CD4-positive, alpha-beta T cell treated with Interleukin-21 for 1 hour (primary cell): Measurements from ENCODE around the gene RNF220.
A peak's percentile ranks its signal among the peaks of the same experiment; 100 is the strongest.
"Not testable (repeated sequence)": the region's sequence is repeated elsewhere in the genome, so short reads cannot be mapped to it uniquely, and the experiment has no call there.

Experiments used
- DNase-seq: peaks from one replicate; pipeline ENCODE4 v3.0.0-alpha.2; 2020

RNF220 gene

DNA sequence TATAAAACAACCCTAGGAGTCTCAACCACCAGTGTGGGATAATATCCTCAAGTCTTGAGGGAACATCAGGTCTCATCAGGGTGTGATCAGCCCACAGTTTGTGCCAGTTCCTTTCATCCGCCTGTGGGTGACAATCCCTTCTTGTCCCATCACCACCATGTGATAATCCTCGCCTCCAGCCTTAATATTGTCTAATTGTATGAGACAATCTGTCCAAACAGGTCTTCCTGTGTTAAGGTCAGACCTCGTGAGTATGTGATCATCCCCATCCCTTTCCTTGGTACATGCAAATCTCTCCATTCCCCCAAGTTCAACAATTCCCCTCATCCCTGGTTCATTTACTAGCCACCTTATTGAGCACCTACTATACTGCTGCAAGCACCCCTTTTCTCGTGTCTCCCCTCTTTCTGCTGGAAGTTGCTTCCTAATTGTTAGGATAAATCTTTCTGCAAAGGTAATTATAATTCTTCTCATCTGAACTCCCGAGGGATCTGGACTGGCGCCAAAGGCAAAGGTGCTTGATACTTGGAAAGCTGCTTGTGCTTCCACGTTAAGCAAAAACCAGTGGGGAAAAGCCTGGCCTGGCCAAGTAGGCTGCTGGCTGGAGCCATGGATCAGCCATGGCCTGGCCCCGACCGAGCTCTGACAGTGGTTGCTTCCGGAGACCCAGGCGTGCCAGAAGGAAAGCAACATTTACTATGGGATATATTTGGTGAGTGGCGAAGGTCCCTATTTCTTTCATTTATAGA is 92.5 kb downstream of the RNF220 start:
- no peak for DNase-seq

DNA sequence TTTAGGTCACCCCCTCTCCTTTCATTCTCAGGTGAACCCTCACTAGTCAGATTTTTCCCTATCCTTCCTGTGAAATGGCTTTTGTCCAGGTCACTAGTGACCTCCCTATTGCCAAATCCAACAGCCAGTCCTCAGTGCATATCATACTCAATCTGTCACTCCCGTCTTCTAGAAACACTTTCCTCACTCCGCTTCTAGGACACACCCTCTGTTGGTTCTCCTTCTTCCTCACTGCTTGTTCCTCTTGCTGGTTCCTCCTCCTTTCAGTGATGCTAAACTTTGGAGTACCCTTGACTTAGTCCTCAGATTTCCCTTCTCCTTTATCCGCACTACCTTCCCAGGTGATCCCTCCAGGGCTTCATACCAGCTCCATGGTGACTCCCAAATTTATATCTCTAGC is 94.3 kb downstream of the RNF220 start:
- DNase-seq, result no peak

DNA sequence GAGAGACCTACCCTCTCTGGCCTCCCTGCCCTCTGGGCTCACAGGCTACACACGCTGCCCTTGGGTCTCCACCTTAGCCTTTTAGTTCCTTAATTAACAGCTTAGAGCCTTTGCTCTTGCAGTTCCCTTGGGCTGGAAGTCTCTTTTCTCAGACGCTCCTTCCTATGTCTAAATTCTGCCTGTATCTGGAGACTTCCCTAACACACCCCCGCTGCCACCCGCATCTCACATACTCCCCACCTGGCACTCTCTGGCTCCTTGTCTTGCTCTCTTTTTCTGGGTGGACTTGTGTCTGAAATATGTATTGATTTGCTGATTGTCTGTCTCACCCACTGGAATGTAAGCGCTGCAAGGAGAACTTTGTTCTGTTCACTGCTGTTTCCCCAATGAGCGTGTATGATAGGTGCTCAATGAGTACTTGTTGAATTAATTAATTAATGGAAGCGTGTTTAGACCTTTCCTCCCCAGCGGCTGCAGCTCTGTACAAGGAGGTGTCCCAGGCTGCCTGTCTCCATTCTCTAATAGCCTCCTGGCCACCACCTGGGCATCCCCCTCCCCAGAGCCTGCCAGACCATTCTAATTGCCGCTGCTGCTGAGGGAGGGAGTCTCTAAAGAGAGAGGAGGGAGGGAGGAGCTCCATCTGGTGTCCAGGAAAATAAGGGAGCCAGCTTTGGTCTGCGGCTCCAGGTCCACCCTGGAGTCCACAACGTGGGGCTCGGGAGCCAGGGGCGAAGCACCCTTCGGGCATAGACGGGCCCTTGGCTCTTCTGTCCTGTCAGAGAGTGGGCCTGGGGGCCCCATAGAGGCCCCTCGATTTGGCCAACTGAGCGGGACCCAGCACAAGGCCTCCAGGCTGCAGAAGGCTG is 95.4 kb downstream of the RNF220 start:
- DNase-seq, result no peak

DNA sequence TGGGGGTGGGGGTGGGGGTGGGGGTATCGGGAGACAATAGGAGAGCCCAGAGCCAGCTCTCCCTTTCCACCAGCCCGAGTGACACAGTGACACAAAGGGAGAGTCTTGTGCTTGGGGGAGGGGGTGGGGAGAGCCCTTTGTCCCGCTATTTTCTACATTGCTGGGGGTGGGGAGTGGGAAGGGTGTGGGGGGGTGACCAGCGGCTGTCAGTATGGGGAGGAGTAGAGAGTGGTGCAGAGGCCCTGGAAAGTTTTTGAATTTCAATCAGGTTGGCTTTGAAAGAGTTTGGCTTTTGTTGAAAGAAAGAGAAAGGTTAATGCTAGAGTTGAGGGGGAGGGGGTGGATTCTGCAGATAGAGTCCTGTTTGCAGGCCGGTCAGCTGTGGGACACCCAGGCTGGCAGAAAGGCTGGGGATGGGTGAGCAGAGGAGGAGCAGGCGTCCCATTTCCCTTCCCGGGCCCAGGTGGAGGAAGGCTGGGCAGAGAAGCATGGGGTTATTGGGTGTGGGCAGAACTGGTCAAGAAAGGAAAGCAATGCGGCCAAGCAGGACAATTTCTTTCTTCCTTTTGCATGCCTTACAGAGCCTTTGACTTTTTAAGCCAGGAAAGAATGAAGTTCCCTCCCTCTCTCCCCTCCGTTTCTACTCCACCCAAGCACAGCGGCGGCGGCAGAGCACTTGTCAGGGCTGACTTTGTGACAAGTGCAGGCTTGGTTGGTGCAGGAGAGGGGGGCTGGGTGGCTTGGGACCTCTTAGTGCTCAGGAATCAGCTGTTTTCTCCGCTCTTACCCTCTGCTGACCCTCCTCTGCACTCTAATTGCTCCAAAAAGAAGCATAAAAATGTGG is 96.2 kb downstream of the RNF220 start:
- DNase-seq, result no peak

DNA sequence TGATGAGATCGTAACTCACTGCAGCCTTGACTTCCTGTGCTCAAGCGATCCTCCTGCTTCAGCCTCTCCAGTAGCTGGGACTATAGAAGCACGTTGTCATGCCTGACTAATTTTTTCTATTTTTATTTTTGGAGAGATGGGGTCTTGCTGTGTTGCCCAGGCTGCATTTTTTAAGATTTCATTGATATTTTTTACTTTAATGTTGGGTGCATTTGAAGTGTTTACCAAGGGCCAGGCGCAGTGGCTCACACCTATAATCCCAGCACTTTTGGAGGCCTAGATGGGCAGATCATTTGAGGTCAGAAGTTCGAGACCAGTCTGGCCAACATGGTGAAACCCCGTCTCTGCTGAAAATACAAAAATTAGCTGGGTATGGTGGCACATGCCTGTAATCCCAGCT is 97.8 kb downstream of the RNF220 start:
- not testable (repeated sequence) for DNase-seq

DNA sequence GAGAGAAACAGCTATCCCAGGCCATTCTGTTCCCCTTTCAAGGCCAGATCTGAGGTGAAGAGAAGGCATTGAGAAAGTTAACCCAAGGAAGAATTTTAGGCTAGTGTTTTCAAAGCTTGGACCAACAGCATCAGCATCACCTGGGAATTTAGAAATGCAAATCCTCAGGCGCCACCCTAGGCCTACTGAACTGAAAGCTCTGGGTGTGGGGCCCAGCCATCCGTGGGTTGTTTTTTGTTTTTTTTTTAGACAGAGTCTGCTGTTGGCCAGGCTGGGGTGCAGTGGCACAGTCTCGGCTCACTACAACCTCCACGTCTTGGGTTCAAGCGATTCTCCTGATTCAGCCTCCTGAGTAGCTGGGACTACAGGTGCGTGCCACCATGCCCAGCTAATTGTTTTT is 98.6 kb downstream of the RNF220 start:
- no peak for DNase-seq

DNA sequence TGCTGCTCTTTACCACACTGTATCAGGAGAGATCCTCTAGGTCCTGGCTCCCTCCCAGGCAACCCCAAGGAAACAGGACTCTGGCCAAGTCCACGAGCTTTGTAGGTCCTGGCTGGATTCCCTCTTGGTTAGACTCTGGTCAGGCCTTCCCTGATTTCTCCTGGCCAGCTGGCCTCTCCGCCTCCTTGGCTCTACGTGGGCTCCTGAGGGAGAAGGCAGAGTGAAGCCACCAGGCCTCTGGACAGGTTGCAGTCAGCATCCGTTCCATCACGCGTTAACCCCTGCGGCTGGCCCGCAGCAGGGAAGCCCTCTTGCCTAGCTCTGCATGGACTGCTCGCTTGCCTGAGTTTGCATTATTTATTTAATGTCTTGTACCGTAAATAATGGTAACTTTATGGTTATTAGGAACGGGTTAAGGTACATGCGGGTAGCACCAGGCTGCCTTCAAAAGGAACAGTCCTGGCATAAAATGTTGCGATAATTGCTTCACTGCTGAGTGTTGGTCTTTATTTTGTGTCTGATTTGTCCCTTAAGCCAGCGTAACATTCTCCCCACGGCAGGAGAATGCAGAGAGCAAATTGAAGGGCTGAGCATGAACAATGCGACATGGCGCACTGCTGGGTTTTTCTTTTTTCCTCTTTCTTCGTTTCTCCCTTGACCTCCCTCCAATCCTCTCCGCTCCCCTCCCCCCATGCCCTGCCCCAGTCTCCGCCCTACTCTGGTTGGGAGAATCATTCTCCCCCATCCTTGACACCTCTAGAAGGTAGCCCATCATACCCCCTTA is 100.3 kb downstream of the RNF220 start:
- no peak for DNase-seq

DNA sequence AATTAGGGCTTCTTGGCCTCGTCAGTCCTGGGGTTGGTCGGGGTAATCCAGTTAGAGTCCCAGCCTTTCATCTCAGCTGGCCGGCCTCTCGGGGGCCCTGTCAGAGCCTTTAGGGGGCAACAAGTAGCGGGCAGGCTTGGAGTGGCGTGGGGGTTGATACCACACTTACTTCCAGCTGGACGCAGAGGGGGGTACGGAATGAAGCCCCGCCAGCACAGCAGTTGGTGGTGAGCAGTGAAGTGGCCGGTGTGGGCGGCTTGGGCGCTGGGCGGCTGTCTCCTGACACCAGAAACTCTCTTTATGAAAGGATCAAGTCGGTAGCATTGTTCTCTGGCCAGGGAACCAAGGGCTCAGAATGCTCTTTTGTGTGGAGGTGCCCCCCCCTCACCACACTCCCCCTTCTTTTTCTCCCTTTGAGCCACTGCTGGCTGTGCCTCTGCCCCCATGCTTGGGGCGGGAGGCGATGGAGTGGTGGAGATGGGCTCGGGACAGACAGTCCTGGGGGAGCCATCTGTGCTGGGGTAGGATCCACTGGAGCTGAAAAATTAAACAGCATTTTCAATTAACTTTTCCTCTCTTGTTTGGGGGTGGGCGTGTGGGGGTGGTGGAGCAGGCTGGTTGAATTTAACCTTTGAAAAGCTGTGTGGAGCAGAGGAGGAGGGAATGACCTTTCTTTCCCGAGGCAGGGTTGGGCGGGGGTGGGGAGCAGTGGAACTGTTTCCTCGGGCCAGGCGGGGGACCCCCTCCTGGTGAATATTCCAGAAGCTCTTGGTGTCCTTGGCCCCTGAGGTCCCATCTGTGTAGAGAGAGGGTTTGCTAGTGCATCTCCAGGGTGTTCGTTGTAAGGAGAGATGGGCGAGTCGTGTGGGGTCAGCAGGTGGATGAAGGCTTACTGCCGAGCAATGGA is 102.7 kb downstream of the RNF220 start:
- DNase-seq, result no peak

DNA sequence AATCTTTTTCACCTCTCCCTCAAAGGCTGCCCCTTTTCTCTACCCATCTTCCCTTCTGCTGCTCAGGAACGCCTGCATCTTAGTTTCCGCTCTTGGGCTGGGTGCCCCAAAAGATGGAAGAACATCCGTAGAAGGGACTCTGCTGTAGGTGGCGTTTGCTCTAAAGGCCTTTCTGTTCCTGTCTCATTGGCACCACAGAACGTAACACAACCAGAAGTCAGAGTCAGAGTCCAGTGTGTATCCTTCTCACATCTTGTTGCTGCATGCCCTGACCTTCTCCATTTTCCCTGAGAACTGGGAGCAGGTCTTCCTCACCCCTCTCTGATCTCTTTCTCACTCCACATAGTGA is 103.3 kb downstream of the RNF220 start:
- DNase-seq, result no peak

DNA sequence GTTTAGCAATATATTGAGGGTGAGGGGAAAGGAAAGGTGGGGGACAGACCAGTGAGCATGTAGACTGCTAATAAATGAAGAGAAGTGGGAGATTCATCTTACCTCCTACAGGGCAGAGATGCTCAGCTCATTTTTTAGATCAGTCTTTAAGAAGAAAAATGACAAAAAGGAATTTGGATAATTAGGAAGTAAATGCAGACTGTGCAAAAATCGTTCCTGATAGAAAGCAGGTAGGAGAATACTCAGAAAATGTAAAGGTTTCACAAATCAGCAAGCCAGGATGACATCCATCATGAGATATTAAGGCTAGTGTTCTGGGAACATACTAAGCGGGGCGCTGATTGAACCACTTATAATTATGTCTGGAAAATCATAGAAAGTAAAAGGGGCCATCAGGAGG is 106.3 kb downstream of the RNF220 start:
- no peak for DNase-seq

DNA sequence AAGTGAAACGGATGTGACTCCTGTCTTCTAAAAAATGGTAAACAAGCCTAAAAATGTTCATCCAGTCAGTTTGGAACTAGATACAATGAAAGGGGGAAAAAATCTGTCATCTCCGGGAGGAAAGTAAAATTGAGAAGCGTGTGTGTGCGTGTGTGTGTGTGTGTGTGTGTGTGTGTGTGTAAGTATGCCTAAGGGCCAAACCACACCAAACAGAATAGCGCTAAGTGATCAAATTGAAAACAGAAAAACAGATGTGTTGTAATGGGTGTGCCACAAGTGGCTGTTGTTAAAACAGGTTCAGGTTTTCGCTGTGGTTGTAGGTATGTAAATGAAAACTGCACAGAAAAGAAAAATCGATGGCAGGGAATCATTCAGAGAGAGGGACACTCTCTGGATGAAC is 106.7 kb downstream of the RNF220 start:
- peak; percentile 5 for DNase-seq

DNA sequence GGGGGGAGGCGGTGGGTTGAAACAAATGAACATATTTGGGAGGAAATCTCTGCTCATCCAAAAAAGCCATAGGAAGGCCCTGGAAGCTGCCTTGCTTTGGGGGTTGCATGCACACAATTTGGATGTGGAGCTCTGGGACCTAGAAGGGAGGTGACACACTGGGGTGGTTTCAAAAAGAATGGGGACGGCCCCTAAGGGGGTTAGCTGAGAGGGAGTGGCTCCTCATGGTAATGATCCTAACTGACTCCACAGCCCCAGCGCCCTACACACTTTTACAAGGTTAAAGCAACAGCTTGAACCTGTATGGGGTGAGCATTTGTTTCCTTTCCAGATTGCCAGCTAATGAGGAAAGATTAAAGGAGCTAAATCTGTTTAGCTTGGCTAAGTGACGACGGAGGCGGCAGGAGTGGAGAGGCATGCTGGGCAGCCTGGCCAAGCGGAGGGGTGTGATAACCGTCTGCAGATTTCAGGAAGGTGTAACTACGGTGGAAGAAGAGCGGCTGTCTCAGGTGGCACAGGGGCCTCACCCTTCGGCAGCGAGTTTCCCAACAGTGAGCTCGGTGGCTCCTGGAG is 107.3 kb downstream of the RNF220 start:
- DNase-seq, result no peak

DNA sequence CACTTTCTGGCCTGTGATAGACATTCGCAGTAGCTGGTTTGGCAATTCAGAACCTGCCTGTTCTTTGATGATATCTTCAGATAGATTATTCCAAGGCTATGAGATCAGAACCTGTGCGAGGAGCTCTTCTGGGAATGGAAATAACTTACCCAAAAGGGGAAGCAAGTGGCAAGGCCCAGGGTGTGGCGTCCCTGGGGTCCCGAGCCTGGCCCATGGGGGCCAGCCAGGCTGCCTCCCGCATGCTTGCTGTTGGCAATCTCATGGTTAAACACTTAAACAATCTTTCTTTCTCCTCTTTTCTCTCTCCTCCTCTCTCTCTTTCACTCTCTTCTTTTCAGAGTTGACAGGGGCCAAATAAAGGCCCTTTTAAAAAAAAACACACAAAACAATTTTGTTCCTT is 108.1 kb downstream of the RNF220 start:
- DNase-seq, result no peak

DNA sequence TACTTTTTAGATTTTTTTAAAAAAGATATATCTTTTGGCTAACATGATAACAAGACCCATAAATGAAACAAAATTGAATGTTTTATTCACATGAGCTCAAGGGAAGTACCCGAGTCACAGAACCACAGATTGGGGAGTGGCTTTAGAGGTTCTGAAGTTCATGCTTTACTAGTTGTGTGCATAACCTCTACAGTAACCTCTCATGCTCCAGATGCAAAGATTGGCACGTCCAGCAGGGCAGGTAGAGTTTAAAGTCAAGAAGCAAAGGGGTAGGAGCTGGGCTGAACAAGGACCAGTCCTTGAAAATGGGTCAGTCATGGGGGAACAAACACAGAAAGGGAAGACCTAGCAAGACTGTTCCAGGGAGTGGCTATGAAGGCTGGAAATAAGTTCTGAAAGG is 109.6 kb downstream of the RNF220 start:
- no peak for DNase-seq

DNA sequence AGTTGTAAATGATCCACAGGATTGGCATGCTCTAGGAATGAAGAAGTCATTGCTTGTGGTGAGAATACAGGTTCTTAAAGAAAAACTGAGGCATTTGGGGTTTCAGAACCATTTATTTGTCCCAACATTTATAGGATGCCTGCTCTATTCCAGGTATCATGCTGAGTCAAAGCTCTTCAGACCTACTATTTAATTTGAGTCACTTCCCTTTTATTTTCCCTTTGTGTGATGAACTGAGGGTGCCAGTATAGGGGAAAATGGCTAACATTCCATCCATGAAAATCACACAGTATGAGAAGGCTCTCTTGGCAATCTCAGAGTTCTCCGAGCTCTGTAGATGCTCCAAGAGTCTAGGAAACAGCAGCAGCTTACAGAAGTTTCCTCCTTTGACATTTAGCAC is 110.4 kb downstream of the RNF220 start:
- no peak for DNase-seq

DNA sequence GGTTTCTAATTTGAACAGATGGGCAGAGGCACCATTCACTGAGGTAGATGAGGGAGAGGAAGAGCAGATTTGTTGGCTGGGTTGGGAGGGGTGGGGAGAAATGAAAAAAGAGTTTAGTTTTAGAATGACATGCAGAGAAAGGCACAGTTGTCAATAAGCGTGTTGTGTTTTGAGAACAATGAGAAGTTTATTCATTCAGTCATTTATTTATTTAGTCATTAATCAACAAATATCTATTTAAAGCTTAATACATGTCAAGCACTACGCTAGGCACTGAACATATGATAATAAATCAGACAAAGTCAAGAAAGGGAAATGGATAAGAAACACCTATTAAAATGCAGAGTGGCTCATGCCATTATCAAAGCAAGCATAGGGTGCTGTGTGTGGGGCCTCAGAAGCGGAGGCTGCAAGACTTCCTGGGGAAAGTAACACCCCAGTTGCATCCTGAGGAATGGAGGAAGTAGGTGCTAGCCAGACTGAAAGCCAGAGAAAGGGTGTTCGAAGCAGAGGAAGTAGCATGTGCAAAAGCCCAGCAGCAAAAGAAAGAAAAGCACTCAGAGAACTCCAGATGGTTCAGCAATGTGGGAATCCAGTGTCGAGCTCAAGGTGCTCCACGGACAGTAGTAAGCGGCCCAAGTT is 114.1 kb downstream of the RNF220 start:
- peak; percentile 9 for DNase-seq

DNA sequence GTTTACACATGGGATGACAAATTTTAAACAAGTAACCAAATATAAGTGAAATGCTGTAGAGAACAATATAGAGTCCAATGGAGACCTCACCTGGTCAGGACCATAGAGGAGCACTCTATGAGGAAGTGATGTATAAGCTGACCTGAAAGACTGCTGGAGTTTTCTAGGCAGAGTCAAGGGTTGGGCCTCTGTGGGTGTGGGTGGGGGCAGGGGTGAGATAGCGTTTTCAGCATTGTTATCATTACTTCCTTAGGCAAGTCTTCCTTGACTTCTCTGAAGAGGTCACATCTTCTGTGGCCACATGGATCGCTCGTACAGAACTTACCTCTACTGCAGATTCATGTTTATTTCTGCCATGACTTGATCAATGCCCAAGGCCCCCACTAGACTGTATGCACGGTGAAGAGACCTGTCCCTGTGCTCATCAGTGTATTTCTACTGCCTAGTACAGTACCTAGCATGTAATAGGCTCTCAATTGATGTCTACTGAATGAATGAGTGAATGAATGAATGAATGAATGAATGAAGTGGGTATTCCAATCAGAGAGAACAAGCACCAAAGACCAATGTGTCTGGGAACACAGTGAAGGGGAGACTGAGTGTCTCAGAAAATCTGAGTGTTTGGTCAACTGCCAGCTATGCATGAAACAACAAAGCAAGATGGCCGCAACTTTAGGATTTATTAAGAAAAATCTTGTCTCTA is 116.5 kb downstream of the RNF220 start:
- no peak for DNase-seq

DNA sequence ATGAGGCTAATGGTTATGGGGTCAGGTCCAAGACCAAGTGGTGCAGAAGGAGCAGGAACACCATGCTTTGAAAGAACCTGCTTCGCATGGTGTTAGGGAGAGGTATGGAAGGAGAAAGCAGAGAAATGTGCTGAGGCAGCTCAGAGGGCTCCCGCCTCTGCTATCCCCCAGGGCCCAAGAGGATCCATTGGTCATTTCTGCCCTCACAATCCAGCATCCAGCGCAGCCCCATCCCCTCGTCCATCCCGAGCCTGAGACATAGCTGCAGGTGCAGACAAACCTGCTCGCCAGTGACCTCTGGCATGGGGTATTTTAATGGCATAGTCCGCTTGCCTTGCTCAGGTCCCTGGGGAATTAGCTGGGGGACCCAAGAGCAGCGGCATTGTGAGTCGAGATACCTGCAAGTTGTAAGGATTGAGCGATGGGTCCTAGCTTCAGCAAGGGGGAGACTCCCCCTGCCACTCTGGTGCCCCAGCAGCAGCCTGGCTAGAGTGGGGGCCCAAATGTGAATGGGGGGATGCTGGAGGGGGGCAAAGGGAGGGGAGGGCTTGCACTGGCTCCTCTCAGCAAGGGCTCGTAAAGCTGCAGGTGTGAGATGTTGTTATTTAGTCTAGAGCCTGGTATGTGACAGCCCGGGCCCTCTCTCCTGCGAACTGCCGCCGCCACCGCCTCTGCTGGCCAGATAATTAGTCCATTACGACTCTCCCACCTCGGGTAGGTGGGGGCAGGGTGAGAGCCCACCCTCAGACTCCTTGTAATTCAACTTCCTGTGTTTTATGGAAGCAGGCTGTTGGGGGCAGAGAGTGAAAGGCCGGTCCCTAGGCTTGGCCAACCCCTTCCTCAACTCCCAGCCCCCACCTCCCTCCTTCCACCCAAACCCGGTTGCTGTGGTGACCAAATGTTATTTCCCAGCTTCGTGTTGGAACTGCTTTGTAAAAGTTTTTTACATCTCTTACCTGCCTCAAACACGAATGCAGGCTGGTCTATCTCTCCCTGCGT is 118.8 kb downstream of the RNF220 start:
- no peak for DNase-seq
